Fibroblast of the aortic adventitia (primary cell): ENCODE data around the gene C2orf78. TPM values are rescaled to one million over a fixed set of nuclear protein-coding genes. Genes with fewer than 3 reads are reported as not detected.
A peak's percentile ranks its signal among the peaks of the same experiment; 100 is the strongest.
"Not testable (repeated sequence)": the region's sequence is repeated elsewhere in the genome, so short reads cannot be mapped to it uniquely, and the experiment has no call there.

ENCODE experiments used
- DNase-seq: peaks from one replicate; pipeline ENCODE4 v3.0.0-alpha.2; 2010; ENCODE audit warnings: low read depth
- H3K4me3 ChIP-seq: 2 replicates; pipeline ENCODE4 v1.5.1; 2011; ENCODE audit warnings: low read depth, mild to moderate bottlenecking, control low read depth, low read length, moderate library complexity
- total RNA-seq: library from RNA; depleted of rRNA; stranded (reverse); fragments of >200 nt; gene quantifications from 2 replicates; pipeline ENCODE4 v1.2.3, GENCODE V29; 2012; ENCODE audit warnings: low replicate concordance
- TF ChIP-seq, protein P1 (sequence below): IDR thresholded peaks from 2 replicates; pipeline ENCODE4 v1.5.1; 2011; ENCODE audit warnings: mild to moderate bottlenecking, low read length, control low read depth, inconsistent platforms; ENCODE audit not compliant: insufficient read depth

The C2orf78 gene
- total RNA-seq, 1 donor, result not detected

DNA sequence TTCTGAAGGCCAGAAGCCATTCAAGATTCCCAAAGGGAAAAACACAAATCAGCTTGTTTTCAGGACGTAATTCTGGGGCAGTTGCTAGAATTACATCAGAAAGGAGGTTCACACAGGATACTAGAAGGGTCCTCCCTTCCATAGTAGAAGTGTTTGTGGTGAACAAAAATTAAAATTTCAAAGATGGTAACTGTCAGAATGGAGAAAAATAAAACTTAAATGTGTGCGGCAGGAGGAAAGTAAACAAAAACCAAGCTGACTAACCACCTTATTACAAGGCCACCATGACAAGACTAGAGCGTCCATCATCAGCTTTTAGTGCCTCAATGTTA lies 37.1 kb upstream of the C2orf78 start:
- TF ChIP-seq, protein P1, sequence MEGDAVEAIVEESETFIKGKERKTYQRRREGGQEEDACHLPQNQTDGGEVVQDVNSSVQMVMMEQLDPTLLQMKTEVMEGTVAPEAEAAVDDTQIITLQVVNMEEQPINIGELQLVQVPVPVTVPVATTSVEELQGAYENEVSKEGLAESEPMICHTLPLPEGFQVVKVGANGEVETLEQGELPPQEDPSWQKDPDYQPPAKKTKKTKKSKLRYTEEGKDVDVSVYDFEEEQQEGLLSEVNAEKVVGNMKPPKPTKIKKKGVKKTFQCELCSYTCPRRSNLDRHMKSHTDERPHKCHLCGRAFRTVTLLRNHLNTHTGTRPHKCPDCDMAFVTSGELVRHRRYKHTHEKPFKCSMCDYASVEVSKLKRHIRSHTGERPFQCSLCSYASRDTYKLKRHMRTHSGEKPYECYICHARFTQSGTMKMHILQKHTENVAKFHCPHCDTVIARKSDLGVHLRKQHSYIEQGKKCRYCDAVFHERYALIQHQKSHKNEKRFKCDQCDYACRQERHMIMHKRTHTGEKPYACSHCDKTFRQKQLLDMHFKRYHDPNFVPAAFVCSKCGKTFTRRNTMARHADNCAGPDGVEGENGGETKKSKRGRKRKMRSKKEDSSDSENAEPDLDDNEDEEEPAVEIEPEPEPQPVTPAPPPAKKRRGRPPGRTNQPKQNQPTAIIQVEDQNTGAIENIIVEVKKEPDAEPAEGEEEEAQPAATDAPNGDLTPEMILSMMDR, result no peak
- no peak overlapping the region for H3K4me3 ChIP-seq
- DNase-seq, result no peak

DNA sequence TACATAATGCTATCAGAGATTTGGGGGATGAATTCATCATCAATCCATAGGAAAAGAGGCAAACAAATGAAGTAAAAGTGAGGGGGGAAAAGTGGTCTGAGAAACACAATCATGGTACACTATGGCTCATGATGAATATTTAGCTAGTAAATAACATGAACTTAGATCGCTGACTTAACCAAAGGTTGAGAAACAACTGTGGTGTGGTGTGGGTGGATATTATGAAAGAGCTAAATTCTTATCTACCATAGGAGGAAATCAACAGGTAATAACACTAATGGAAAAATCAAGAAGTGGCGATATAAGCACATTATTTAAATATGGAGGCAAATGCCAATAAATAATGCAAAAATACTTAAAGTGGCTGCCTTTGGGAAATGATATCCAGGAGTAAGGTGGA lies 34.7 kb upstream of the C2orf78 start:
- H3K4me3 ChIP-seq, result no peak overlapping the region
- DNase-seq, result no peak
- TF ChIP-seq, protein P1, result no peak

- not testable (repeated sequence) for H3K4me3 ChIP-seq, DNase-seq
Measured at GRCh38 chr2:73754332-73754731, 29.7 kb upstream of the C2orf78 start.

DNA sequence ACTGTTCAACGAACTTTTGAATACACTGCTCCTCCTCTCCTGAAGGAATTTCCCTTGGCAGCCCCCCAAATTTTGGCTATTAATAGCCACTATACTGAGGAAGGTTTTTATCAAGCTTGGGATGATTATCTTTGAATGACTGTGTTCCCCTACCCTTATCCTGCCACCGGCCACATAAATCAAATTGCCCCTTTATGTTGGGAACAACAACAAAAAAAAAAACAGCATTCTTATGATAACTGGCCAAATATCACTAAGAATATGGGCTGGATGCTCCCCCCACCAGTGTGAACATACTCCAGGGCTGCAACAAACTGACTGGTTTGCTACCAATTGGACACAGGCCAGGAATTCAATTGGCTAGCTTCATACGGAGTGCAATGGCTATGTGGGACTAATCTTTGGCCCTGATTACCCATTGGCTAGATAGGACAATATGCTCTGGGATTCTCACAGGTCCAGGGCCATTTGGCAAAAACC lies 24.7 kb upstream of the C2orf78 start:
- TF ChIP-seq, protein P1, result no peak
- peak; percentile 91 for DNase-seq
- no peak overlapping the region for H3K4me3 ChIP-seq

DNA sequence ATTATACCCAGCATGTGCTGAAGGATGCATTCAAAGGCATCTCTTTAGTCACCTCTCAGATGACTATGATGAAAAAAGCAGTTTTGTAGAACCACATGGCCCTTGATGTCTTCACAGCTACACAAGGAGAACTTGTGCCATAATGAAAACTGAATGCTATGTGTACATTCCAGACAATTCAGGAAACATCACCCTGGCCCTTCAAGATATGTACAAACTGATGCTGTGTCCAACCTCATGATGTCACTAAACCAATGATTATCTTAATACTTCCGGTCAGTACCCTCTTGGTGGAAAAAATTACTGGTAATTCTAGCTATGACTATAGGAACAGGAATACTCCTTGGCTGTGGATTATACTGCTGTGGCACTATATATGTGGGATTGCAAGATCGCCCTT lies 24.1 kb upstream of the C2orf78 start:
- DNase-seq, result peak; percentile 57
- TF ChIP-seq, protein P1, result no peak
- no peak overlapping the region for H3K4me3 ChIP-seq

GRCh38 chr2:73762571-73762970 lies 21.4 kb upstream of the C2orf78 start:
- TF ChIP-seq, protein P1, result no peak
- no peak for DNase-seq
- no peak overlapping the region for H3K4me3 ChIP-seq

DNA sequence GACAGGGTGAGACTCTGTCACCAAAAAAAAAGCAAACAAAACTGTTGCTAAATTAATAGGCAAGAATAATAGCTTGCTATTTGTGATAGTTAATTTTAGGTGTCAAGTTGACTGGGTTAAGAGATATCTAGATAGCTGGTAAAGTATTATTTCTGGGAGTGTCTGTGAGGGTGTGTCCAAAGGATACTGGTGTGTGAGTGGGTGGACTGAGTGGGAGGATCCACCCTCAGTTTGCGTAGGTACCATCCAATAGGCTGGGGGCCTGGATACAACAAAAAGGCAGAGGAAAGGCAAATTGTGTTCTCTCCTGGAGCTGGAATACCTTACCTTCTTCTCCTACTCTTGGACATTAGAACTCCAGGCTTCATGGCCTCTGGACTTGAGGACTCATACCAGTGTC lies 19.0 kb upstream of the C2orf78 start:
- H3K4me3 ChIP-seq, result no peak overlapping the region
- DNase-seq, result no peak
- TF ChIP-seq, protein P1, result no peak
